Activated T-helper 1 cell treated with anti-CD3 and anti-CD28 coated beads, Interleukin-12 subunit alpha, Interleukin-12 subunit beta, Interleukin-2, Interleukin-4 antibody, amounts not matched to agents 30 ng/mL and 10 ng/mL and 1 ng/mL, durations not matched to agents 14 hours and 24 hours and 36 hours (primary cell): ENCODE results near the gene TPH2. TPM values are rescaled to one million over a fixed set of nuclear protein-coding genes. Genes with fewer than 3 reads are reported as not detected.

Source experiments
- DNase-seq: peaks from one replicate; pipeline ENCODE4 v3.0.0; 2021; ENCODE audit warnings: low spot score
- H3K27ac Mint-ChIP-seq: one replicate; pipeline ENCODE4 v1.8.0; 2021; ENCODE audit warnings: mild to moderate bottlenecking, mixed read lengths
- H3K27me3 Mint-ChIP-seq: one replicate; pipeline ENCODE4 v1.8.0; 2022; ENCODE audit warnings: mild to moderate bottlenecking, moderate library complexity, mixed read lengths; ENCODE audit not compliant: insufficient read depth
- H3K36me3 Mint-ChIP-seq: one replicate; pipeline ENCODE4 v1.8.0; 2021; ENCODE audit warnings: low read depth, mixed read lengths
- H3K4me1 Mint-ChIP-seq: one replicate; pipeline ENCODE4 v1.8.0; 2021; ENCODE audit warnings: low read depth, mixed read lengths
- H3K4me3 Mint-ChIP-seq: one replicate; pipeline ENCODE4 v1.8.0; 2021; ENCODE audit warnings: mild to moderate bottlenecking, moderate library complexity, mixed read lengths
- H3K9me3 Mint-ChIP-seq: one replicate; pipeline ENCODE4 v1.8.0; 2021; ENCODE audit warnings: mixed read lengths
- intact Hi-C: fragments of 100-400 bp; cut with micrococcal nuclease; formaldehyde crosslinking; loops from one replicate; pipeline ENCODE4 v1.15.1; 2024
- total RNA-seq: library from RNA; stranded (reverse); gene quantifications from 2 replicates; pipeline ENCODE4 v1.2.3, GENCODE V29; 2022

Gene TPH2
- total RNA-seq, 1 donor from 2014 or later, result not detected

DNA sequence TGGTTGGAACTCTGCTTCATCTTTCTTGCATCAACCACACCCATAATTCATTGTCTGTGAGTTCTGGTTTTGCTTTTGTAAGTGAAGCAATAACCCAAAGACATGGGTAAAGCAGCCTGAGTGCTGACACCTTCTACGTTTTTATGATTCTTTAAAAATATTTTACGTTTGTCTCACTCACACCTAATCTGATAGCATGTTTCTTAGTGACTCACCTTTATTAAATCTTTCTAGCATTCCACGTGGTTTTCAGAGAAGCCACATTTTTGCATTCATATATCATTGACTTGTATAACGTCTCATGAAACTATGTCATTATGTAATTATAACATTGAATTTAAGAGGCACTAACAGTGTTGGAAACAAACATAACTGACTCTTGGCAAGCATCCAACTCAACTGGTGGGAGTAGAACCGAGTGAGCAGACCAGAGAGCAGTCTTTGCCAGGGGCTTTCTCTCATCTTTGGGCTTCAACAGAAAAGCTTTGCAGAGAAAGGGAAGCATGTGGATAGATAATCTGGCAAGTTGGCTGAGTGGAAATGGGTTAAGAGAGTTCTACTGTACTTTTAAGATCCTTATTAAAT, 118.8 kb downstream of the TPH2 start:
- DNase-seq, result no peak
- H3K4me1 Mint-ChIP-seq, result no peaks in the 10 kb centered on the region
- H3K27me3 Mint-ChIP-seq, result peaks cover 6% of the 10 kb centered on the region
- H3K27ac Mint-ChIP-seq, result no peak overlapping the region
- no peak overlapping the region for H3K4me3 Mint-ChIP-seq
- H3K9me3 Mint-ChIP-seq, result no peaks in the 10 kb centered on the region
- intact Hi-C loops, result no loop called here
- H3K36me3 Mint-ChIP-seq, result no peaks in the 10 kb centered on the region

DNA sequence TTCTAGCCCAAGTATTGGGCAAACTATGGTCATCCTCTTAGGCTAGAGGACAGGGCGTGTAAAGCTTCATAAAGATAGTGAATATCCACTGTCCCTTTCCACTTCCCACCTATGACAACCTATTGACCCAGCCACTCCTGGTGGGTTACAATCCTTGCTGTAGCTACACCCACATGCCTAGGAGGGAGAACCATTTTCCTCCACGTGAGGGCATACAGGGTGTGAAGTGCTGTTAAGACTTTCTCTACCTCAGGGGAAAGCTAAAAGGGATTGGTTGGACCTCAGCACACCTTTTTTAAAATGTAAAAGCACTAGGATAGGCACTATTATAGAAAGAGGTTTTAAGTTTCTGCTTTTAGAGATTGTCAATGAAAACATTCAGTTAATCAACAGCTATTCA, 124.4 kb downstream of the TPH2 start:
- no peaks in the 10 kb centered on the region for H3K36me3 Mint-ChIP-seq
- DNase-seq, result no peak
- H3K27ac Mint-ChIP-seq, result no peak overlapping the region
- peaks cover 6% of the 10 kb centered on the region for H3K27me3 Mint-ChIP-seq
- intact Hi-C loops, result no loop called here
- H3K4me3 Mint-ChIP-seq, result no peak overlapping the region
- no peaks in the 10 kb centered on the region for H3K4me1 Mint-ChIP-seq
- H3K9me3 Mint-ChIP-seq, result no peaks in the 10 kb centered on the region

DNA sequence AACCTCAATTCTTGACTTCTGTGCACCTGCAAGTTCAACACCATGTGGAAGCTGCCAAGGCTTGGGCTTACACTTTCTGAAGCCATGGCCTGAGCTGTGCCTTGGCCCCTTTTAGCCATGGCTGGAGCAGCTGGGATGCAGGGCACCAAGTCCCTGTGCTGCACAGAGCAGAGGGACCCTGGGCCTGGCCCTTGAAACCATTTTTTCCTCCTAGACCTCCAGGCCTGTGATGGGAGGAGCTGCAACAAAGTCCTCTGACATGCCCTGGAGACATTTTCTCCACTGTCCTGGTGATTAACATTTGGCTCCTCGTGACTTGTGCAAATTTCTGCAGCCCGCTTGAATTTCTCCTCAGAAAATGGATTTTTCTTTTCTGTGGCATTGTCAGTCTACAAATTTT, 132.4 kb downstream of the TPH2 start:
- intact Hi-C loops, result no loop called here
- Mint-ChIP-seq H3K27ac (no peak overlapping the region), H3K36me3 (no peaks in the 10 kb centered on the region), H3K4me1 (no peaks in the 10 kb centered on the region), H3K4me3 (no peak overlapping the region), H3K9me3 (peaks cover 7% of the 10 kb centered on the region), H3K27me3 (no peaks in the 10 kb centered on the region)
- DNase-seq, result no peak

DNA sequence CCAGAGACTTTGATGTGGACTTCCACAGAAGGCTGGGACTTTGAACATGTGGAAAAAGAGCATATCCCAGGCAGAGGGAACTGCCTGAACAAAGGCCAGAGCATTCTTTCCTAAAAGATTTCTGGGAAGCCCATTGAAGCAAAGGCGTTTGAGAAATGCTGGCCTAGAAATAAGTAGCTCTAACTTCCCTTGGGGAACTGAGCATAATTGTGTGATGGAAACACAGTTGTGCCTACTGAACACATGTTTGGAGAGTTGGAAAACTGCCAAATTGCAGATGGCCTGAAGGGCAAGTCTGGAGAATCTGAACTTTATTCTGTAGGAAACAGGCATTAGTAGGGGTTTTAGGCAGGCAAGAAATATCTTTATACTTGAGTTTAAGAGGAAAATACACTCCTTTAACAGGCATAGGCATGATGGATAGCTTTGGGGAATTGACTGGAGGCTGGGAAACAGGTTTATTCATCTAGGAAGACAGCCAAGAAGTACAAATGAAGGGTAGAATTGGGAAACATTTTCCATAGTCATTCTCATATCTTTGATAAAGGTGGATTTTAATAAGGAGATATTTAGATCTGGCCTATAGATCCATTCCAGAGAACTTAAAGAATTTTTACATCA, 134.1 kb downstream of the TPH2 start:
- intact Hi-C loops, result no loop called here
- Mint-ChIP-seq H3K4me1 (no peaks in the 10 kb centered on the region), H3K36me3 (no peaks in the 10 kb centered on the region), H3K27ac (no peak overlapping the region), H3K27me3 (no peaks in the 10 kb centered on the region), H3K9me3 (peaks cover 7% of the 10 kb centered on the region), H3K4me3 (no peak overlapping the region)
- no peak for DNase-seq

DNA sequence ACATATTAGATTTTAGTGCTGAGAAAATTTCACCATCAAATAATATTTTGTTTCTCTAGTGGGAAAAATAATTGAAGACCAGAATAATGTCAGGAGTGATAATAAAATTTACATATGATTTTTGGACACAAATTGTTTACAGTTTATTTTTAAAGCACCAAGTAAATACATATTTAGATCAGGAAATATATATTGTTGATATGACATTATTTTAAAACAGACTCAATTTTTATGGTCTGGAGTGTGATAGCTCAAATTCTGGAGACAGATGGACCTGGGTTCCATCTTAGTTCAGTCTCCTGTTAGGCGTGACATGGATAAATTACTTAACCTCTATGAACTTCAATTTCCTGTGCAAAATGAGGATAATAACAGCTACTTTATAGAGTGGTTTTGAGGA, 135.4 kb downstream of the TPH2 start:
- Mint-ChIP-seq H3K4me3 (no peak overlapping the region), H3K27ac (no peak overlapping the region), H3K9me3 (peaks cover 7% of the 10 kb centered on the region), H3K36me3 (no peaks in the 10 kb centered on the region), H3K4me1 (no peaks in the 10 kb centered on the region), H3K27me3 (no peaks in the 10 kb centered on the region)
- no peak for DNase-seq
- intact Hi-C loops, result no loop called here

DNA sequence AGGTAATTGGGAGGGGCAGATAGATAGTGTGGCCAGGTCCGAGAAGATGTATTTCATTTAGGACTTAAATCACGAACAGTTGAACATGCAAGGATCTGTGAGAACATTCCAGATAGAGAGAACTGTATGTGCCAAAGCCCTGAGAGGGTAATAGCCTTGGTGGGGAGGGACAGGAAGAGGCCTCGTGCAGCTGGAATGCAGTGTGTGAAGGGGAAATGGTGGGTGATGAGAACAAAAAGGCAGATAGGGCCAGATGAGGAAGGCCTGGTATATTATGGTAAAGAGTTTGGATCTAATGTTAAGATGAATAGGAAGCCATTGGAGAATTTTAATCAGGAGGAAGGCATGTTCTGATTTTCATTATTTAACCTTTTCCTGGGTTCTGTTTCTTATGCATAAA, 136.3 kb downstream of the TPH2 start:
- intact Hi-C loops, result no loop called here
- Mint-ChIP-seq H3K9me3 (peaks cover 7% of the 10 kb centered on the region), H3K27me3 (no peaks in the 10 kb centered on the region), H3K27ac (no peak overlapping the region), H3K4me3 (no peak overlapping the region), H3K4me1 (no peaks in the 10 kb centered on the region), H3K36me3 (no peaks in the 10 kb centered on the region)
- no peak for DNase-seq

DNA sequence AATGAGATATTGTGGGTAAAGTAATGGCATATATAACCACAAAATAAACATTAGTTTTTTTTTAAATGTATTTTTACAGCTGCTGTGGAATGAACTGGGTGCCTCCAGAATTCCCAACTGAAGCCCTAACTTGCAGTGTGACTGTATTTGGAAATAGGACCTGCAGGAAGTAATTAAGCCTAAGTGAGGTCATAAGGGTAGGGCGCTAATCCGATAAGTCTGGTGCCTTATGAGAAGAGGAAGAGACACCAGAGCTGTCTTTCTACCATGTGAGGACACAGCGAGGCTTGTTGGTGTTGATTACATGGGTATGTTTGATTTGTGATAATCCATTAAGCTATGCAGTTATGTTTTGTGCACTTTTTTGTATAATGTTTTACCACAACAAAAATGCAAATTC, 136.8 kb downstream of the TPH2 start:
- no peak overlapping the region for H3K27ac Mint-ChIP-seq
- no peak overlapping the region for H3K4me3 Mint-ChIP-seq
- intact Hi-C loops, result no loop called here
- peaks cover 7% of the 10 kb centered on the region for H3K9me3 Mint-ChIP-seq
- H3K36me3 Mint-ChIP-seq, result no peaks in the 10 kb centered on the region
- no peaks in the 10 kb centered on the region for H3K27me3 Mint-ChIP-seq
- no peak for DNase-seq
- H3K4me1 Mint-ChIP-seq, result no peaks in the 10 kb centered on the region

DNA sequence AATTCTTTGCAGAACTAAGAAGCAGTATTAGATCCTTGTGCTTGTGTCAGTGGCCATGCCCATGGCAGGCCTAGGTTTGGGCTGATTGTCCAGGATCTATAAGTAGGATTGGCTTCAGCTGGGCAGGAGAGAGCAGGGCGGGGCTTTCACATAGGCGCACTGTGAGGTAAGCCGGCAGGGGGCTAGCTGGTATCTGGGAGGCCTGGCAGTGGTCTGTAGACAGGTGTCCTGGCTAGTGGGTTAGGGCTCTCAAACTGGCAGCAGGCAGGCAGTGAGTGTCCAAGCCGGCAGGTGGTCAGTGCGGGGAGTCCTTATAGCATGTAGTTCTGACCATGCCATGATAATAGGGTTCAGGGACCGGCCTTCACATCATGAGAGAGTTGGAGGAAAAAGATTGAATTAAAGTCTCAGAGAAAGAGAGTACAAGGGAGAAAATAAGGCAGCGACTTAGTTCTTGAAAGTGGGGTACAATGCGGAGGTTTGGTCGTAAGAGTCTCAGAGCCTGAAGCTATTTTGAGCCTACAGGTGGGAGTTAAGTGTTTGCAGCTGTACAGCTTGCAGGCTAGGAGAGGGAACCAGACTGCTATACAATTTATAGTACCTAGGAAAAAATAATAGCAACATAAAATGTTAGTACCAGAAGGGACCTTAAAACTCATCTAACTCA, 137.4 kb downstream of the TPH2 start:
- DNase-seq, result no peak
- Mint-ChIP-seq H3K9me3 (peaks cover 7% of the 10 kb centered on the region), H3K36me3 (no peaks in the 10 kb centered on the region), H3K4me1 (no peaks in the 10 kb centered on the region), H3K4me3 (no peak overlapping the region), H3K27me3 (no peaks in the 10 kb centered on the region), H3K27ac (no peak overlapping the region)
- intact Hi-C loops, result no loop called here

DNA sequence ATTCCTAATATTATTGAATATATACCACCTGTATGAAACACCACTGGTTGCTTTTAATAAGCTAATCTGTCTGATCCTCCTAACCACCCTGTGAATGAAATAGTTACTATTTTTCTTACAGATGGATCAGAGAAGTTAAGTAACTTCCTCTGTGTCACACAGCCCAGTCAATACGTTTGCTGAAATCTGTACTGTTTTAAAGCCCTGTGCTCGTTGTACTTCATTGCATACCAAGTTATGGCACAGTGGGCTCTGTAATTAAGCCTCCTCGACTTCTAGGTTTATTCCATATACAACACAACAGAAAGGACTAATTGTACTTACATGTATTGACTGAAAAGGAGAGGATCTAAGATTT, 137.9 kb downstream of the TPH2 start:
- Mint-ChIP-seq H3K9me3 (peaks cover 3% of the 10 kb centered on the region), H3K4me3 (no peak overlapping the region), H3K27me3 (no peaks in the 10 kb centered on the region), H3K36me3 (no peaks in the 10 kb centered on the region), H3K4me1 (no peaks in the 10 kb centered on the region), H3K27ac (no peak overlapping the region)
- DNase-seq, result no peak
- intact Hi-C loops, result no loop called here

DNA sequence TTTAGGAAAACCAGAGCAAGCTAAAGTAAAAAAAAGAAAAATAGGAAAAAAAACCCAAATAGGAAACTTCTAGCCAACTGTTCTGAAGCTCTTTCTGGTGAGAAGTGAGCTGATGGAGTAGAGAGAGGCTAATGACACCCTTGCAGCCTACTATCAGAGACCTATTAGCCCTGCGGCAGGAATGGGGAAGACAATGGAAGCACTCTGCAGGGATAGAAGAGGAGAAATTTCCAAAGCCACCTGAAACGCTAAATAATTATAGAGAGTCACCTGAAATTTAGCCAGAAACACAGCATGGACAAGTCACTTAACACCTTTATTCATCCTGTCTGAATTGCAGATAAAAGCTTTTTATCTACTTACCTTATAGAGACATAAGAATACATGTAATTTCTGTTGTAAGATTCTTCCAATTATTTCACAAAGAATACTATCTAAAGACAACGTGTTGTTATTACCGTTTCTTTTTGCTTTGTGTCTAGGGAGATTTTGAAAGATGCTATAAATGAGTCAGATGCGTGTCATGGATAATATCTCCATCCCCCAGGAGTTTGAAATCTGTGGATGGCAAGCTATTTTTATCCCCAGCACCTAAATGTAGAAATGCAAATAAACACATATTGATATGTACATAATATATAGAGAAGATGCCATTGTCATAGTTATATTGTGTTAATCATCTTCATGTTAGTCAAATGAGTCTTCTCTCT, 138.6 kb downstream of the TPH2 start:
- no peaks in the 10 kb centered on the region for H3K27me3 Mint-ChIP-seq
- DNase-seq, result no peak
- H3K4me1 Mint-ChIP-seq, result no peaks in the 10 kb centered on the region
- H3K27ac Mint-ChIP-seq, result no peak overlapping the region
- intact Hi-C loops, result no loop called here
- no peaks in the 10 kb centered on the region for H3K9me3 Mint-ChIP-seq
- H3K36me3 Mint-ChIP-seq, result no peaks in the 10 kb centered on the region
- H3K4me3 Mint-ChIP-seq, result no peak overlapping the region

DNA sequence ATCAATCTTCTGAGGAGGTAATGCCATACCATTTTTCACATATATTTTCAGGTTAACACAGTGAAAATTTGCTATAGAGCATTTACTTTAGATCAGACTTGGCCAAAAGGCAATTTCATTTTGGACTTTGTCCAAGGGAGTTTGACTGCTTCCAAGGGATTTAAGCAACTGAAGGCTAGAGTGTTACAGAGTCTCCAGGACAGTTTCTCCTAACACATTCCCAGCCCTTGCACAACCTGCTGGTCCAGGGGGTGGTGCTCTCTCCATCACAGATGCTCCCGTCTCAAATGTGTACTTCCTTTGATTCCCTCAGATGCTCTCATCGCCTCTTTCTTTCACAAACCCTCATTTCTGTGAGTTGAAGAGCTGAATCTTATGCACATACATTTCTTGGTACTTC, 143.1 kb downstream of the TPH2 start:
- H3K4me1 Mint-ChIP-seq, result no peaks in the 10 kb centered on the region
- no peaks in the 10 kb centered on the region for H3K27me3 Mint-ChIP-seq
- DNase-seq, result no peak
- intact Hi-C loops, result no loop called here
- H3K4me3 Mint-ChIP-seq, result no peak overlapping the region
- H3K9me3 Mint-ChIP-seq, result no peaks in the 10 kb centered on the region
- H3K27ac Mint-ChIP-seq, result no peak overlapping the region
- no peaks in the 10 kb centered on the region for H3K36me3 Mint-ChIP-seq
